Mesenchymal stem cell (in vitro differentiated cells and primary cell): ENCODE data around the gene HNRNPA3.

Source experiments
- DNase-seq: peaks from one replicate; pipeline ENCODE4 v3.0.0-alpha.2; 2013
- H2AFZ ChIP-seq: one replicate; pipeline ENCODE4 v1.6.1; 2013; ENCODE audit warnings: low read depth, mild to moderate bottlenecking, control low read depth, inconsistent platforms, low read length, moderate library complexity
- H2AK5ac ChIP-seq: 2 replicates; pipeline ENCODE4 v1.6.1; 2013; ENCODE audit warnings: low read length, moderate library complexity, mild to moderate bottlenecking, inconsistent platforms; ENCODE audit not compliant: severe bottlenecking
- H2BK120ac ChIP-seq: one replicate; pipeline ENCODE4 v1.6.1; 2013; ENCODE audit warnings: low read depth, mild to moderate bottlenecking, inconsistent platforms, low read length, moderate library complexity
- H2BK12ac ChIP-seq, 2 experiments: one replicate each; pipeline ENCODE4 v1.6.1; 2013; ENCODE audit warnings: inconsistent platforms in 2 of 2, low read length in 2 of 2, mild to moderate bottlenecking in 2 of 2, moderate library complexity in 2 of 2, control low read depth in 1 of 2
- H2BK15ac ChIP-seq: one replicate; pipeline ENCODE4 v1.6.1; 2013; ENCODE audit warnings: mild to moderate bottlenecking, low read depth, inconsistent platforms; ENCODE audit not compliant: poor library complexity, severe bottlenecking
- H2BK5ac ChIP-seq: 2 replicates; pipeline ENCODE4 v1.6.1; 2013; ENCODE audit warnings: low read depth, mild to moderate bottlenecking, low read length, control low read depth, inconsistent platforms; ENCODE audit not compliant: poor library complexity, severe bottlenecking
- H3K14ac ChIP-seq, 2 experiments: one replicate each; pipeline ENCODE4 v1.6.1; 2013; ENCODE audit warnings: inconsistent platforms in 2 of 2, low read length in 2 of 2, control low read depth in 1 of 2, mild to moderate bottlenecking in 1 of 2, moderate library complexity in 1 of 2
- H3K18ac ChIP-seq, 2 experiments: one replicate each; pipeline ENCODE4 v1.6.1; 2013; ENCODE audit warnings: inconsistent platforms in 2 of 2, low read length in 2 of 2, control low read depth in 1 of 2, low read depth in 1 of 2, mild to moderate bottlenecking in 1 of 2
- H3K23ac ChIP-seq, 2 experiments: one replicate each; pipeline ENCODE4 v1.6.1; 2013; ENCODE audit warnings: inconsistent platforms in 2 of 2, low read length in 2 of 2, mild to moderate bottlenecking in 2 of 2, moderate library complexity in 2 of 2, control low read depth in 1 of 2
- H3K27ac ChIP-seq: 2 replicates; pipeline ENCODE4 v1.5.1; 2013; ENCODE audit warnings: mild to moderate bottlenecking, moderate library complexity, low read length, control low read depth, inconsistent platforms; ENCODE audit not compliant: poor library complexity, severe bottlenecking
- H3K27me3 ChIP-seq, 2 experiments: 2 replicates each; pipeline versions ENCODE4 v1.6.1 to v1.7.0; 2013; ENCODE audit warnings: low read length in 2 of 2, mild to moderate bottlenecking in 2 of 2, moderate library complexity in 2 of 2, control low read depth in 1 of 2, inconsistent platforms in 1 of 2; ENCODE audit not compliant: control insufficient read depth in 1 of 2, insufficient read depth in 1 of 2
- H3K36me3 ChIP-seq, 2 experiments: 2 replicates each; pipeline versions ENCODE4 v1.6.1 to v1.7.0; 2013; ENCODE audit warnings: low read length in 2 of 2, control low read depth in 1 of 2, inconsistent platforms in 1 of 2, low read depth in 1 of 2, mild to moderate bottlenecking in 1 of 2; ENCODE audit not compliant: insufficient read depth in 2 of 2, control insufficient read depth in 1 of 2
- H3K4ac ChIP-seq, 2 experiments: one replicate each; pipeline ENCODE4 v1.6.1; 2013; ENCODE audit warnings: inconsistent platforms in 2 of 2, low read length in 2 of 2, mild to moderate bottlenecking in 2 of 2, moderate library complexity in 2 of 2, control low read depth in 1 of 2, low read depth in 1 of 2
- H3K4me1 ChIP-seq: 2 replicates; pipeline ENCODE4 v1.6.1; 2013; ENCODE audit warnings: low read depth, low read length, control low read depth; ENCODE audit not compliant: control insufficient read depth, insufficient read depth
- H3K4me2 ChIP-seq: 2 replicates; pipeline ENCODE4 v1.6.1; 2013; ENCODE audit warnings: low read length, mild to moderate bottlenecking, inconsistent platforms; ENCODE audit not compliant: poor library complexity, severe bottlenecking
- H3K4me3 ChIP-seq, 2 experiments: 2 replicates each; pipeline versions ENCODE4 v1.5.1 to v1.7.0; 2013; ENCODE audit warnings: low read length in 2 of 2, mild to moderate bottlenecking in 2 of 2, control low read depth in 1 of 2, low read depth in 1 of 2; ENCODE audit not compliant: insufficient read depth in 1 of 2
- H3K79me1 ChIP-seq: replicated peaks from 2 replicates; pipeline ENCODE4 v1.6.1; 2013; ENCODE audit warnings: mild to moderate bottlenecking, control low read depth, low read length, inconsistent platforms; ENCODE audit not compliant: poor library complexity, severe bottlenecking
- H3K9ac ChIP-seq: 2 replicates; pipeline ENCODE4 v1.7.0; 2013; ENCODE audit warnings: mild to moderate bottlenecking, low read length, moderate library complexity
- H3K9me3 ChIP-seq: 2 replicates; pipeline ENCODE4 v1.7.0; 2013; ENCODE audit warnings: mild to moderate bottlenecking, low read length; ENCODE audit not compliant: control insufficient read depth
- H4K8ac ChIP-seq: one replicate; pipeline ENCODE4 v1.6.1; 2013; ENCODE audit warnings: inconsistent platforms, mild to moderate bottlenecking, low read length, moderate library complexity
- H4K91ac ChIP-seq: one replicate; pipeline ENCODE4 v1.6.1; 2013; ENCODE audit warnings: mild to moderate bottlenecking, low read length, inconsistent platforms
- WGBS: methylation state at CpG from one replicate; pipeline ENCODE4 v1.1.7; 2013; ENCODE audit warnings: mixed read lengths; 5-methylcytosine and 5-hydroxymethylcytosine counted together

HNRNPA3 gene

GRCh38 chr2:177225965-177226360 is 13.4 kb downstream of the HNRNPA3 start:
- Histone ChIP-seq H3K36me3 (peaks cover 11 to 76% of the 10 kb centered on the region in 2 experiments), H3K9ac (no peak overlapping the region), H3K79me1 (peaks cover 5% of the 10 kb centered on the region), H3K27ac (no peak overlapping the region), H2AK5ac (no peak overlapping the region), H4K91ac (no peak overlapping the region), H3K4me1 (no peaks in the 10 kb centered on the region), H3K18ac (no peak overlapping the region), H3K4ac (no peak overlapping the region), H3K4me3 (no peak overlapping the region), H4K8ac (no peak overlapping the region), H2BK12ac (no peak overlapping the region), H2BK15ac (no peak overlapping the region), H2BK5ac (no peak overlapping the region), H3K23ac (no peak overlapping the region), H2AFZ (no peak overlapping the region), H3K14ac (no peak overlapping the region), H2BK120ac (no peak overlapping the region), H3K27me3 (no peaks in the 10 kb centered on the region), H3K9me3 (no peaks in the 10 kb centered on the region), H3K4me2 (no peak overlapping the region)
- DNase-seq, result no peak
- 92% methylated on average over 2 of the region's 2 CpGs for WGBS

DNA sequence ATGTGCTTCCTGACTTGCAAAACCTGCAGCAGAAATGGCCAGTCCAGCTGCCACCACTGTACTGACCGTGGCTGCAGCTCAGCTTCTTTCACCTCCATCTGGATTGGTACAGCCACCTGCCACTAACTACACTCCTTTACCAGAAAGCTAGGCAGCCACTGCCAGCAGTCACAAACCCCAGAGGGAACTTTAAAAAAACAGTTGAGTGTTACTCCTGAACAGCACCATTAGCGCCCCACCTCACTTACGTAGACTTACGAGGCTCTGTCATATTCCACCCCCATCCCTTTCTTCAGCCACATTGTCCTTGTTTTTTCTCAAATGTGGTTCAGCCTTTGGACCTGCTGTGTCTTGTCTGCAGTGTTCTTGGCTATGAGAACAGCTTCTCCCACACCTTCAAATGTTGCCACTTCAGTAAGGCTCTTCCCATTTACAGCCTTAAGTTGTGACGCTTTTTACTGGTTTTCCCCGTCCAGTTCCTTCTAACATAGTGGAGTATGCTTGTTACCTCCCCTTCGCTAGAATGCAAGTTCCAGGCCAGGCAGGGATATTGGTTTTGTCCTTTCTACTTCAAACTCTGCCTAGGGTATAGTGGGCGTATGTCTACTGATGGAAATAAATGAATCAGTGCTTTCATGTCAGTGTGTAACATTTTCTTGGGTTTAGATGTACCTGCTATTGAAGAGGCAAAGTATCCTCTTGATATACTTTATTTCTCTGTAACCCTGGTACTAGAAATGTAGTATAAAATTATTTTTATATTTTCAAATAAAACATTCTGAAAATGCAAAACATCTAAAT is 17.0 kb downstream of the HNRNPA3 start:
- no peak overlapping the region for H4K8ac ChIP-seq
- 95% methylated on average over 8 of the region's 8 CpGs for WGBS
- no peak overlapping the region for H2BK12ac ChIP-seq
- peaks cover 7% of the 10 kb centered on the region for H3K79me1 ChIP-seq
- H3K27me3 ChIP-seq, result no peaks in the 10 kb centered on the region
- no peak overlapping the region for H3K14ac ChIP-seq
- H3K4ac ChIP-seq, result no peak overlapping the region
- H2BK120ac ChIP-seq, result no peak overlapping the region
- no peak overlapping the region for H2BK5ac ChIP-seq
- H3K9me3 ChIP-seq, result no peaks in the 10 kb centered on the region
- no peak overlapping the region for H3K23ac ChIP-seq
- peaks cover 17 to 78% of the 10 kb centered on the region in 2 experiments for H3K36me3 ChIP-seq
- H3K27ac ChIP-seq, result no peak overlapping the region
- H3K4me2 ChIP-seq, result no peak overlapping the region
- no peak overlapping the region for H2BK15ac ChIP-seq
- no peaks in the 10 kb centered on the region for H3K4me1 ChIP-seq
- H3K9ac ChIP-seq, result no peak overlapping the region
- no peak overlapping the region for H4K91ac ChIP-seq
- H2AK5ac ChIP-seq, result no peak overlapping the region
- peak overlapping the region in 1 of 2 experiments; percentile 24 for H3K18ac ChIP-seq
- H2AFZ ChIP-seq, result no peak overlapping the region
- no peak overlapping the region for H3K4me3 ChIP-seq
- no peak for DNase-seq

GRCh38 chr2:177231270-177231669 is 18.7 kb downstream of the HNRNPA3 start:
- Histone ChIP-seq H2BK12ac (no peak overlapping the region), H4K91ac (no peak overlapping the region), H3K9ac (no peak overlapping the region), H2BK5ac (no peak overlapping the region), H2BK15ac (no peak overlapping the region), H4K8ac (no peak overlapping the region), H3K4me3 (no peak overlapping the region), H3K4me2 (no peak overlapping the region), H3K4me1 (peaks cover 2% of the 10 kb centered on the region), H3K18ac (no peak overlapping the region), H3K4ac (no peak overlapping the region), H3K9me3 (no peaks in the 10 kb centered on the region), H2AFZ (no peak overlapping the region), H3K79me1 (peaks cover 7% of the 10 kb centered on the region), H3K14ac (no peak overlapping the region), H3K23ac (no peak overlapping the region), H3K27ac (no peak overlapping the region), H2BK120ac (no peak overlapping the region), H3K36me3 (peaks cover 23 to 81% of the 10 kb centered on the region in 2 experiments), H2AK5ac (no peak overlapping the region), H3K27me3 (no peaks in the 10 kb centered on the region)
- WGBS, result 97% methylated on average over 3 of the region's 3 CpGs
- DNase-seq, result no peak

DNA sequence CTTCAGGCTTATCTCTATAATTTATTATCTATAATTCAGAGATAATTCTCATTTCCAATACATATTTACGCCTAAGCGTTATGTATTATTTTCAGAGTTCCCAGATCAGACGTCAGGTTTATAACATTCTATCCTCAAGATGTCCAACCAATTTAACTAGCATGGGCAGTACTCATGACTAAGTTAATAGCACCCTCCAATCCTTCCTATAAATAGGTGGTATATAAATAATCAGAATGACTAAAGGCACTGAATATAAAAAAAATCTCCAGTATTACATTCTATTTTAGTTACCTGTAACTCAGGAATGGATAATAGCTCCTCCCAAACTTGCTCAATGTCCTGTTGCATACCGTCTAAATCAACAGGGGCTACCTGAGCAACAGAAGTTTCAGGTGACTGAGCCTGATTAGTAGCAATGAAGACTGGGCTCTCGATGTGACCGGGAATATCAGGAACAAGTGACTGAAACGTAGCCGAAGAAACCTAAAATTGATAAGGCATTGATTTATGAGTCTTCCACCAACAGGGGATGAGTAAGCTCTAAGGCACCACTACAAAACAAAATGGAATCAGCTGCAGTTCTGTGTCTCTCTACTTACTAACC is 19.6 kb downstream of the HNRNPA3 start:
- WGBS, result 97% methylated on average over 8 of the region's 8 CpGs
- Histone ChIP-seq H3K14ac (no peak overlapping the region), H2BK15ac (no peak overlapping the region)

More for the DNA sequence above, 19.6 kb downstream of the HNRNPA3 start:
- no peak overlapping the region for H3K4ac ChIP-seq
- H2AFZ ChIP-seq, result no peak overlapping the region
- DNase-seq, result no peak
- H3K9me3 ChIP-seq, result no peaks in the 10 kb centered on the region
- no peak overlapping the region for H3K18ac ChIP-seq
- H3K36me3 ChIP-seq, result peaks cover 23 to 82% of the 10 kb centered on the region in 2 experiments
- no peak overlapping the region for H4K8ac ChIP-seq
- H3K4me3 ChIP-seq, result no peak overlapping the region
- H3K4me1 ChIP-seq, result peaks cover 2% of the 10 kb centered on the region
- no peak overlapping the region for H2BK120ac ChIP-seq
- no peak overlapping the region for H4K91ac ChIP-seq
- H3K23ac ChIP-seq, result no peak overlapping the region
- no peak overlapping the region for H2BK12ac ChIP-seq
- no peak overlapping the region for H3K4me2 ChIP-seq
- peaks cover 7% of the 10 kb centered on the region for H3K79me1 ChIP-seq
- no peaks in the 10 kb centered on the region for H3K27me3 ChIP-seq
- no peak overlapping the region for H2BK5ac ChIP-seq
- H3K27ac ChIP-seq, result no peak overlapping the region
- H3K9ac ChIP-seq, result no peak overlapping the region
- H2AK5ac ChIP-seq, result no peak overlapping the region
